Fibroblast of skin of abdomen (primary cell): ENCODE results near the gene INSIG2.
A peak's percentile ranks its signal among the peaks of the same experiment; 100 is the strongest.
"Not testable (repeated sequence)": the region's sequence is repeated elsewhere in the genome, so short reads cannot be mapped to it uniquely, and the experiment has no call there.

Source experiments
- DNase-seq: peaks from one replicate; pipeline ENCODE4 v3.0.0-alpha.2; 2013

The INSIG2 gene

DNA sequence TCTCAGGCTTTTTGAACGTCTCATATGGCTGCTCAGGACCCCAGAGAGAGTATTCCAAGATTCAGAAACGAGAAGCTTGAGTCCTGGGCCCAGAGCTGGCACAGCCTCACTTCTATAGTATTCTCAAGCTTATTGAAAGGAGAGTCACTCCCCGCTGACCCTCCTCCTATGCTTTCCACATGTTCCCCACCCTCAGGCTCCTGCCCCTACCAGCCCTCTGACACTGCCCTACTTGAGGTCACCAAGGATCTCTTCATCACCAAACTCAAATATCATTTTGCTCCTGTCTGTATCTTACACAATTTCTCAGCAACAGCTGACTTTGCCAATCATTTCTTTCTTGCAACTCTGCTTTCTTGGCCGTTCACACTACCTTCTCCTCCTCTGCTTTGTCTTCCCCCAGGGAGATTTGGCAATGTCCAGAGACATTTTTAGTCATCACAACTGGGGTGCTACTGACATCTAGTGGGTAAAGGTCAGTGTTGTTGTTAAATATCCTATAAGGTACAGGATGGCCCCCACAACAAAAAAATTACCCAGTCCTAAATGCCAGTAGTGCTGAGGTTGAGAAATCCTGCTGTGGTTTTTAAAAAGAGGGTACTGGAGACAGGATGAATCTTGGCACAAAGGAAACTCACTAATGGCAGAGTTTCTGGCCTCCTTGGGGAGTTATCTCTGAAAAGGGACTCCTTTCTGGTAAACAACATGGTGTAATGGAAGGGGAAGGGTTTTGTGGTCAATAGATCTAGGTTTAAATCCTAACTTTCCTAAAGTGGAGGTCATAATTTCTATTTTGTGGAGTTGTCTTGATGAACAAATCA is 26.9 kb upstream of the INSIG2 start:
- peak; percentile 80 for DNase-seq

DNA sequence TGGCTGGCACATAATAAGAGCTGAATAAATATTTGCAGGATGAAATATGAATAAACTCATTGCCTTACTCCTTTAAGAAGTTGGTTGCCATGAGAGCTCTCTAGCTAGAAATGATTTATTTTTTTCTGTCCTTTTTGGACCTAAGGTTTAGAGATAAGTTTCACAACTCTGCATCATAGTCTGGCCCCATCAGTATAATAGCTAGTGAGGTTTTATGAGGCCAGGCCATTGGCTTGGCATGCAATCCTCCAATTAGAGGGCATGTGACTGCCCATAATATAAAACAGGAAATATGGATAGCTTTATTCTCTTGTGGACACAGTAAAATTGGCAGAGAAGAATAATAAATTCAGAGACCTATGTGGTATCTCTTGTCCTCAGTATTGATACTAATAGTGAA is 26.2 kb upstream of the INSIG2 start:
- no peak for DNase-seq

DNA sequence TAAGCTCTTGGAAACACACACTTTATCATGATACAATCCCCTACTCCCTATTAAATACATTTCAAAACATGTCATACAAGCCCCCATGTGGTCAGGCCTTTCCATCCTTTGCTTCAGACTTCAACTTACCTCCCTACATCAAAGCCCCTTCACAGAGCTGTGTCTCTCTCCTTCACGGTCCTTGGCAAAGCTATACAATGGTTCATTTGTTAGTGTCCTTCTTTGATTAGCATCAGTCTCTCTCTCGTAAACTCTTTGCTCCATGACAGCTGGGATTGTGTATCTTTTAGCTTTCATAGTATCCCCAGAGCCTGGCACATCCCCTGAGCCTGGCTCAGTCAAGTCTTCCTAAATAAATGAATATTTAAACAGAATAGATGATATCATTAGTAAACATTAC is 25.6 kb upstream of the INSIG2 start:
- DNase-seq, result no peak

DNA sequence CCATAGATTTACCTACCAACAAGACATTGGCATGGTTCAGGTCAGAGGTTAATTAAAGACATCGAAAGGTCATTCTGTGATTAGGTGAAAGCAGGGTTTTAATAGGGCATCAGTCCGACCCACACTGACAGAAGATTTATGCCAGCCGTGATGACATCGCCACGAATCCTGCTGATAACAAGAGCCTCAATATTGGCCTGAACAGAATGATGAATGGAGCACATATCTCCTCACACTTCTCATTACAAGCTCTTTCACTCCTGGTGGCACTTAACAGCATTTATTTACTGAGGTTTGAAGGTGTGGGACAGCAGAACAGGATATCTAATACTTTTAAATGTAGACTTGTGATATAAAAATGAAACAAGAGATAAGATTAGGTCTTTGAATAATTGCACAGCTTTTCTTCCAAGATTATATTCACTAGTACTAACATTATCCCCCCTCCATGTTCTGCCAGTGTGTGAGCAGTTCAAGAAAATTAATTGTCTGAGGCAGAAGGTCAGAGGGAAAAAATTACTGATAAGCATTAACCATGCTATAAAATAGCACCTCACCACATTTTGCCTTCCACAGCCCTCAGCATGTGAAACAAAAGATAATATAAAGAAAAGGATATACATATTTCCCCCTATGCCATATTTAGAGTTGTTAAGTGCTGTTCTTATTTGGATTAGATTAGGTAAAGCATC is 23.1 kb upstream of the INSIG2 start:
- no peak for DNase-seq

DNA sequence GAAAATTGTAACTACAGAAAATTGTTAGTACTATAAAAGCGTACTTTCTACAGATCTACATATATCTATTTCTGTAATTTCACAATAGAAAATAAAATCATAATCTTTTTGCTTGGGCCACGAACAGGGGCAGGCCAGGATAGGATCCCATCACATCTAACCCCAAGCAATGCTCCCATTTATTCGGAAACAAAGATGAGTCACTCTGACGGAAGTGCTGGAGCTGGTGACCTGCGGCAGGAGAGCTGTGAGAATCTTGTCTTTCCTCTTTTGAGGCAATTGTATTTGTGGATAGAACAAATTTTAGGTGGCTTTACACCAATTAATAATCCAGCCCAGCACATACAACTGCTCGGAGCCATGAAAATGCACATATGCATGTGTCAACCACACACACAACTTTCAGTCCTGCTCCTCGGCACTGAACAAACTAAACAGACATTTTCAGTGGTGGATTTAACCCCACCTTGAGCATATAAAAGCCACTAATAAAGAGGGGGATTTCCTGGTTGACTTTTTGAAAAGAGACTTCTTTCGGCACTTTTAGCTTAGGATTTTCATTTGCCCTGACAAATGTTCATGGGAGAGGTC is 22.3 kb upstream of the INSIG2 start:
- no peak for DNase-seq

DNA sequence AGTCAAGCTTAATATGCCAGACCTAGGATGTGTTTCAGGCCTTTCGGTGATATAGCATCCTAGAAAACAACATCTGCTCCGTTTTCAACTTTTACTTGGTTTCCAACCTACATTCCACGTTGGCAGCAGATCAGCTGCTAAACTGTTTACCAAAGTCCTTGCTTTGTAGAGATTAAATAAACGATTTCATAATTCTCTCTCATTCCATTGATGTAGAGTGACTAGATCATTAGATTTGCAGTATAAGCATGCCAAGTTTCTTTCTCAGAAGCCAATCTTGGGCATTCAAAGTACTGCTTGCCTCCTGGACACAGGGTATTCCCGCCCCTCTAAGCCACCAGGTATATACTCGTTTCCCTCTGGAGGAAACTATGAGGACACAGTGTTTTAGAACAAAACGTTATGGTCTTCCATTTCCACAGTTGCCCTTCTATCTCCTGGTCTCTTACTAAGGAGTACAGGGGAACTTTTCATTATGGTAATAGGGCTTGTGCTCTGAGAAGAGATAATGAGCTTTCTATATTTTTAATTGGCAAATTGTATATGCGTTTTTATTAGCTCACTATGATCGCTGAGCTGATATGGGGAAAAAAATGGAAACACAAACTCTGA is 10.5 kb upstream of the INSIG2 start:
- no peak for DNase-seq

DNA sequence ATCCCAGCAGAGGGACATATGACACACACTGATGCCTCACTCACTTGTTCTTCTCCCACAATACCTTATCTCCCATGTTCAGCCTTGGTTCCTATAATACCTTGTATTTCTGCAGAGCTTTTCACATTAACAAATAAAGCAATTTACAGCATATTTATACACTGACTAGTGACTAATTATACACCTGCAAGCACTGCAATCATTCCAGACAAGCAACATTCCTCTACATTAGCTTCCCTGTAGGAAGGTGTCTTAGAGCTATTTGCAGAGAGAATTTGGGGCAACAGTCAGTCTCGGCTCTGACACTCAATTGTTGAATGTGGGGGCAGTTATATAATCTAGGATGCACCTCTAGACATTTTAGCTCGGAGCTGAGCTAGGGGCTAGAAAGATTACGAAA is 9.5 kb upstream of the INSIG2 start:
- no peak for DNase-seq

DNA sequence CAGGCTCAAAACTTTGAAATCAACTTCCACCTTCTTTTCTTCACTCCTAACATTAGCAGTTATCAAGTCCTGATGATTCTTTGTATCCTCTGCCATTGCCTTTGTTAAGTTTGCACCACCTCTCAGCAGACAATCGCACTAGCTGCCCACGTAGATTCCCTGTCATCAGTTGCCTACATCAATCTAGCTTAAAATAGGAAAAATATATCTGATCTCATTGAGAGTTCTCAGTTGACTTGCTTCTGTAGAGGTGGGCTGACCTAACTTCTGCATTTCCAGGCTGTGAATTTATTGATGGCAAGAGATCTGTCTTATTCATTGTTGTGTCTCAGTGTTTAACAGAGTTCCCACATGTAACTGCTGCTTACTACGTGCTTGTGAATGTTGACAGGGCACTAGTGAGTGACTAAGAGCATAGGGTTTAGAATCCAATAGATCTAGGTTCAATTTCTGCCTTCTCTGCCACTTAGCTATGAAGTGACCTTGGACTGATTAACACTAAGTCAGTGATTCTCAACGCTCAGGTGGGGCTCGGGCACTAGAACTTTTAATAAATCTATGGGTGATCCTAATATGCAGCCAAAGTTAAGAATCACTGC is 3.7 kb upstream of the INSIG2 start:
- DNase-seq, result no peak

DNA sequence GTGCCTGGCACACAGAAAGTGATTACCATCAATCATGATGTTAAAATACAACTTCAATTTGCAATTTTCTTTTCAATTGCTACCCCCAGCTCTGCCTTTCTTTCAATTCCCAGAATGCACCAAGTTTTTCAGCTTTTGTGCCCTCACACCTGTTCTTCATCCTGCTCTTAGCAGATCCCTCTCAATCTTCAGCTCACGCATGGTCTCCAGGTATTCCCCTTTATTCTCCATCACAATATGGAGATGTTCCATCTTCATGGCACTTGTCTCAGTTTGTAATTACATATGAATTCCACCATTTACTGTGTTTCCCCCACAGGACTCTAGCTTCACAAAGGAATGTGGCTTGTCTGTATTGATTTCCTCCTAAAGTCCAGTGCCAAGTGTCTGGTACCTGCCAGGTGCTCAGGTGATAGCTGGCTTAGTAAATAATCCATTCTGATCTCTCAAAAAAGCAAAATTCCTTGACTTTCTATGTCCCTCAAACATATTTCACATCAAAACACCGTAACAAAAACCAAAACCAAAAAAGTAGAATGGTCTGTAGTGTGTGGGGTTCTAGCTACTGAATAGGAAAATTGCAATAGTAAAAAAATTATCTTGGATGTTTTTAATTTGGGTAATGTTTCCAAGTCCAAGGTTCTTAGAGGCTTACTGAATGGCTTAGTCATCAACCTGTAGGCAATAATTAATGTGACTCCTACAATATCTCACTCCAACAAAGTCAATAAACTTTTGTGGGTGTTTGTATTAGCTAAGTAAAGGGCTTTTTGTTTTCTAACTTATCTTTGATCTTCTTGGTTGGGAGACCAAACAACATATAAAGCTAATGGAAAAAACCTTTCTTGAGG is 2.9 kb upstream of the INSIG2 start:
- no peak for DNase-seq

DNA sequence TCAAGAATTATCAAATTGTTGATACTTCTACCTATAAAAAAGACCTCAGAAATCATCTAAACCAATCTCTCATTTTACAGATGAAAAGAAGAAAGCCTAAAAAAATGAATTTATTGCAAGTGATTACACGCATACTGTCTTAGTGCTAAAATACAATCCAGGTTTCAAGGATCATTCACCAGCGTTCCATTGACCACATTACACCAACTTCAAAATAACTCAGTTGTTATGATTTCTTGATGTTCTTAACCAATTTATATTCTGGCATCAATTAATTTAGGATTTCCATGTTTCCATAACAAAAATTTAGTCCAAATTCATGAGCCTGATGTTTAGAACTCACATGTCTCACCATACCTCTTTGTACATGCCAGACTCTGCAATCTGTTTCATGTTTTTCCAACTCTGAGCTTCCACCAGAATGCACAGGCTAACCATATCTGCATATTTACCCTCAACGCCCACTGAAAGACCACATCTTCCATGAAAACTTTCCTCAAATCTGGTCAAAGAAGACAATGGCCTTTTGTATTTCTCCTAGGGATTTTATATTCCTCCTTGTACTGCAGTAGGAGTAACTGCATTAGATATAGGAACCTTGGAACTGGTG is 2.1 kb upstream of the INSIG2 start:
- DNase-seq, result no peak

DNA sequence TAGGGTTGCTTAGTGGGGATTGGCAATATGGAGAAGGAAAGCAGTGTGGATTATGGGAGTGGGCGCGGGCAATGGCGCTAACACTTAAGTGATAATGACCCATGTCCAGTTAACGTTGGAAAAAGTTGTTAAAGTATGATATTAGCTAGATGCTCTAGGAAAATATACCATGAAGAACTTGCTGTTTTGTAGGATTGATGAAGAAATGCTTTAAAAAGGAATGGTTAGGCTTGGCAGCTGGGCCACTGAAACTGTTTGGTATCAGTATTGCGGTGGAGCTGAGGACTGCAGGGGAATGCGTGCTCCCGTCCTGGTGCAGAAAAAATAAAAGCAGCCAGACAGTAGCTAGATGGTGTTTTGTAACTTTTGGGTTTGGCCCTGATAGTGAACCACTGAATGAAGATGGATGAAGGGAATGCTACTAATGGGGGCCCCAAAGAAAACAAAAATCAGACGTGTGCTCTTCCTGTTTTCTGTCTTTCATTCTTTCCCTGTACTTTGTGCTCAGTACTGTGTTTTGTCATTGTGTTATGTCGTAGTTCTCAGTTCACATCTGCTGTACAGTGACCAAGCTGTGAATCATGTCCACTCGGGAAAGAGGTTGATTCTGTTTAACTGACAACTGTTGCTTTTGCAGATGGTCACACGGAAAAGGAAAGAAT is 999 bp downstream of the INSIG2 start:
- peak; percentile 40 for DNase-seq

DNA sequence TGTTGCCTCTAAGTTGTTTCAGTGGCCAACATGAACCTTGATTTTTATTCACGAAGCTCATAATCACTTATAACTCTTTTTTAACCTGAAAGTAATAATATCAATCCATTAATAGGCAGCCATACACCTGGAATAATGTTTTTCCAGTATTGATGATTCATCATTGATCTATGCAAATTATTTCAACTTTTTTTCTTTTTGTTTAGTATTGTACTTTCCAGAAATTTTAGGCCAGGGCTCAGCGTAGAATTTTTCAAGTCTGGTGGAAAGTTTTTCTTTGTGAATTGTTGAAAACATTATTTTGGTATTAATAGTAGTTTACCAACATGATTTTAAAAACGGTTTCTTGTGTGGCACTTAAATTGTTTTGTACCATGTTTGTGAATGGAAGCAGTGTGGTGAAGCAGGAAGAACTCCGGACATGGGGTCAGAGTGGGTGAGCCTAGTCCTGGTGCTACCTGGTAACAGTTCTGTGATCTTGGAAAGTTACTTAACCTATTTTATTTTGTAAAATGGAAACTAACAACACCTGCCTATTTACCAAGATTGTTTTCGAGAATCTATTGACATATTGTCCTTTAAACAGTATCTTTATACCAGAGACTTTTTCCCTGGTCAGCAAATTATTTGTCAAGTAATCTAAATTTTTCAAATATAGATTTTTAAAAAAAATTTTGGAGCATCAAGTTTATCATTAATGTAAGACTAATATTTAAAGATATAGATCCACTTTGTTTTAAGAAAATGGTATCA is 2.3 kb downstream of the INSIG2 start:
- no peak for DNase-seq

DNA sequence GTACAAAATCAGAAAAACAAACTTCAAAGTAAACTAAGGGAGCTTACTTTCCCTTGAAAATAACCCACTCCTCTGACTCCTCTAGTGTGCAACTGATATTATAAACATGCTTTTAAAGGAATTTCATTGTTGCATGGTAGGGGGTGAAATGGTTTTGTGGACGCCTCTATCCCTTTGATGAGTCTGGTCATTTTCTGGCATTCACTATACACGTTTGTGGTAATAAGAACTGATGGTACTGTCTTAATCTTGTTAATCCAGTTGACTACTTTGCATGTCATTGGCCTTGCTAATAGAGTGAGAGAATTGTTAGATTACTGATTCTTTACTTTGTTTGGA is 2.8 kb downstream of the INSIG2 start:
- no peak for DNase-seq

DNA sequence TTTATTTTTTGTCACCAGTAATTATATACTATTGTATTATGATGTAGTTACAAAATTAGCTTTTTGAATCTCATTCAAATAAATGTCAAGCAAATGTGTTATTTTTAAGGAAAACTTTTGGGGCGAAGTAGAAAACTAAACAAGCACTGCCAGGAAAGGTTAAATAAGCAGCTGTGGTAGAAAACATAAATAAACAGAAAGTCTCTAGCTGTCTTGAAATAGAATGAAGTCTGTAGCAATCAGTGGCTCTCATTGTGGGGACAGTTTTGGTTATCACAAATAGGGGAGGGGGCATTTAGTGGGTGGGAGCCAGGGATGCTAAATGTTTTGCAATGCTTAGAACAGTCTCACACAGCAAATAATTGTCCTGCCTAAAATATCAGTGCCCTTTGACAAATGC is 3.4 kb downstream of the INSIG2 start:
- no peak for DNase-seq

DNA sequence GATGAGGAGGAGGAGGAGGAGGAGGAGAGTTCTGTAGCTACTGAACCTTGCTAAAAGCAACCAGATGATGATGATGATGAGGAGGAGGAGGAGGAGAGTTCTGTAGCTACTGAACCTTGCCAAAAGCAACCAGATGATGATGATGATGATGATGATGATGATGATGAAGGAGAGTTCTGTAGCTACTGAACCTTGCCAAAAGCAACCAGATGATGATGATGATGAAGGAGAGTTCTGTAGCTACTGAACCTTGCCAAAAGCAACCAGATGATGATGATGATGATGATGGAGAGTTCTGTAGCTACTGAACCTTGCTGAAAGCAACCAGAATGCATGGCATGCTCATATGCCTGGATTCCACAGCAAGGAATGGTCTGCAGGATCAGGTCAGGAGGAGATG is 5.8 kb downstream of the INSIG2 start:
- DNase-seq, result not testable (repeated sequence)

DNA sequence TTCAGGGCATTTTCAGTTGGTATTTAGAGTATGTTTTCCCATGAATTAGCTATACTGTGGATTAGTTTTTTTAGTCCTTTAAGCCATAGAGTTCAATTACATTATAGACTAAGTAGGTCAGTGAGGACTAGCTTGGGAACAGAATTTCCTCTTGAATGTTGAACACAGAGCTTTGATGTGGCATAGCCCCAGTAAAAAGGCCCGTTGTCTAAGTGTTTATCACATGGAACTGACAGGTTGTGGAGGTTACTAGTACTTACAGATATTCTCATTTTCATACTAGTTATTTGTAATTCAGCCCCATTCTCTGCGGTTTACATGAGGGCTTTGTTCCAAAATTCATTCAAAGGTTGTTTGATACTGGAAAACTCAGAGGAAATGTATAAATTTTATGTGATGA is 6.2 kb downstream of the INSIG2 start:
- no peak for DNase-seq

DNA sequence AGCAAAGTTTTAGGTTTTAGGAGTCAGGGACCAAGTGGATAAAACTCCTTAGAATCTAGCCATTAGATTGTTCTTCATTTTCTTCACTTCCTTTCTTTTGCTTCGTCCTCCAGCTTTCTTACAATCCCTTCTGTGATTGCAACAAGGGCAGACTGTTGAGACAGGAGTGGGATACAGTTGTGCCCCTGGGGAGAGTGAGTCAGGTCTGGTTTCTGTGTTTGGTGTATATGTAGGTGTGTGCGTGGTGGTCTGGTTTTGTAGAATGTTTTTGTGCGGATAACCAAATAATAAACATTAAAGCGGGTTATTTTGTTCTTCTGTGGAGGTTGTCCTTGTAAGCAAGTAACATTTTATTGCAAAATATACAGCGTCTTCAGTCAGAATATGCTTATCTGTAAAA is 7.3 kb downstream of the INSIG2 start:
- no peak for DNase-seq

DNA sequence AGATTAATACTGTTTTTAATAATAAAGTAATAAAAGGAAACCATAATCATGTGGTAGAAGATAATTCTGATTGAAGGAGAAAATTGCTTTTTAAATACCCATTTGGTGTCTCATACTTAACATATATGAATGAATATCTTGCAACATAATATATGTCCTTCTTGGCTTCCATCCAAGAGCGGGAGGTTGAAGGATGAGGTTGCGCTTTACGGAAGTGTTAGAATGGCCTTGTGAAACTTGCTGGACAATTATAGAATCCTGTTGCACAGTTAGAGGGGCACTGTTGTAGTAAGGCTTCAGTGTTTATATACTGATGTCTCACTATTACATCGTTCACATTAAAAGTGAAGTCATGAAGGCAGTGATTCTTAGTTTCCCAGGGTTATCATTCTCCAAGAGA is 9.4 kb downstream of the INSIG2 start:
- peak; percentile 31 for DNase-seq

DNA sequence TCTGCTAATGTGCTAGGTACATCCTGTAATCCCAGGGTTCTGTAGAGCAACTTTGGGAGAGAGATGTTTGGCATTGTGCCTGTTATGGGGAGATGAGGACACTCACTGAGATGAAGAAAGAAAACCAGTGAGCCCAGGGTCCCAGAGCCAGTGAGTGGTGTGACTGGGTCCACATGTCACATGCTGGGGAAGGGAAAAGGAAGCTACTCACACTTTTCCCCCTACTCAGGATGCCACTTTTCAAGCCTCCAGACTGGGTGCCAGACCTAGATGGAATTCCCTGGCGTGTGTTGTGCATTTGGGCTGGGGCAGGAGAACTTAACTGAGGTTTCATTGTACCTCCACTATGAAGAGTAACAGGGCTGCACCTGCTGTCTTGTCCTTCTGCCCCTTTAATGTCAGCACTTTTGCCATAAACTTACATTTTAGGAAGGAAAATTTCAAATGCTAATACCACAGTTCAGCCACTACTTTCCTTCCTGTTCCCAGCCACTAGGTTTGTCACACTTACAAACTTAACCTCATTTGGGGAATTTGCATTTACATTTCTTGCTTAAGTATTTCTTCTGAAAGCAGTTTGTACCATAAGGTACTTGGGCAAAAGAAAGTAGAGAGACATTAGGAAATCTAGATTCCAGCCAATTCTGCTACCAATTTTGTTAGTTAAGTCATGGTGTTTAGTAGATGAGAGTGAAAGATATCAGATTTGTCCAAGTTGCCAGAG is 10.2 kb downstream of the INSIG2 start:
- DNase-seq, result no peak
